Skin epidermis (tissue), 12 donors: ENCODE data around the gene S100PBP.
"Not testable (repeated sequence)": the region's sequence is repeated elsewhere in the genome, so short reads cannot be mapped to it uniquely, and the experiment has no call there.

Experiments
- H3K27ac ChIP-seq, 21 experiments: fragments of 200-600 bp; sonication (generic) in 11 of 21; one replicate each; pipeline ENCODE4 v1.5.0; 2020; ENCODE audit warnings: mild to moderate bottlenecking in 3 of 21, inconsistent platforms in 2 of 21, moderate library complexity in 2 of 21
- H3K4me3 ChIP-seq, 7 experiments: fragments of 200-600 bp; sonication (generic) in 2 of 7; one replicate each; pipeline ENCODE4 v1.5.0; 2020; ENCODE audit warnings: inconsistent platforms in 2 of 7, mild to moderate bottlenecking in 2 of 7, moderate library complexity in 1 of 7

The S100PBP gene

DNA sequence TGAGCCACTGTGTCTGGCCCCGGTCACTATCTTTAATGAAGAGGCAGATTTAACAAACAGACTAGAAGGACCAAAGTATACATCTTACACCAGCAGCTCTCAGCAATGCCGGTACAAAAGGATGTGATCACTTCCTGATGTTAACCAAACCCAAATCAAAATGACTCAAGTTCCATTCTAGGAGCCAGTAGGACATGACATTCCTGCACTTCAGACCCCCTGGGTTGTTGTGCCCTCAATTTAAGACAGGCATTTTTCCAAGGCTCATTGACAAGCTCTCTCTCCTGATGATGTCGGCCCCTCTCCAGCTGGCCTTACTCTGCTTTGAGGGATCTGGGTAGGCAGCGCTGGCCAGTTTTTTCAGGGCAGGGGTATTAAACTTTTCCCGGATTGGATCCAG, 35.4 kb upstream of the S100PBP start:
- H3K27ac ChIP-seq: no peak overlapping the region

DNA sequence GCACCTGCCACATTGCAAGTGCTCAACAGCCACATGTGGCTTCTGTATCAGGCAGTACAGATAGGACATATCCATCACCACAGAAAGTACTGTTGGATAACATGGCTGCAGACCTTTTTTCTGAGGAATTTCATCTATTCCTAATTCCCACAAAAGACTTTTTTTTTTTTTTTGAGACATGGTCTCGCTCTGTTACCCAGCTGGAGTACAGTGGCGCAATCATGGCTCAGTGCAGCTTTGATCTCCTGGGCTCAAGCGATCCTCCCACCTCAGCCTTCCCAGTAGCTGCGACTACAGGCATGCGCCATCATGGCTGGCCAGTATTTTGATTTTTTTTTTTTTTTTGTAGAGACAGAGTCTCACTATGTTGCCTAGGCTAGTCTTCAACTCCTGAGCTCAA, 33.6 kb upstream of the S100PBP start:
- H3K4me3 ChIP-seq: no peak overlapping the region
- no peak overlapping the region for H3K27ac ChIP-seq

More for the DNA sequence above, 35.4 kb upstream of the S100PBP start:
- H3K4me3 ChIP-seq: no peak overlapping the region

DNA sequence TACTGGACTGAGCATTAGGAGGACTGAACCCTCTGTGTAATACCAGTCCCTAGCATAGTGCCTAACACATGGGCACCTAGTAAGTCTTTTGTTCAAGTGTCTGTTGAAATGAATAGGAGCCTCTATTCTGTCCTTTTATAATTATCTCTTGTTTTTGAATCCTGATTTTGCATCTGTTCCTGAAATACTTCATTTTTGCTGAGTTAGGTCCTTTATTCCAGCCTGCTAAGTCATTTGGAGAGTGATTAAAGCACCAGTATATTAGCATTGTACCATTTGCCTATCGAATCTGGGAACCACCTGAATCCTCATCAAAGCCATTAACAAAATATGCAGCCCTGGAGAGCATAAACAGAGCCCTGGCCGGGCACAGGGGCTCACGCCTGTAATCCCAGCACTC, 32.6 kb upstream of the S100PBP start:
- Histone ChIP-seq H3K27ac (no peak overlapping the region), H3K4me3 (no peak overlapping the region)

DNA sequence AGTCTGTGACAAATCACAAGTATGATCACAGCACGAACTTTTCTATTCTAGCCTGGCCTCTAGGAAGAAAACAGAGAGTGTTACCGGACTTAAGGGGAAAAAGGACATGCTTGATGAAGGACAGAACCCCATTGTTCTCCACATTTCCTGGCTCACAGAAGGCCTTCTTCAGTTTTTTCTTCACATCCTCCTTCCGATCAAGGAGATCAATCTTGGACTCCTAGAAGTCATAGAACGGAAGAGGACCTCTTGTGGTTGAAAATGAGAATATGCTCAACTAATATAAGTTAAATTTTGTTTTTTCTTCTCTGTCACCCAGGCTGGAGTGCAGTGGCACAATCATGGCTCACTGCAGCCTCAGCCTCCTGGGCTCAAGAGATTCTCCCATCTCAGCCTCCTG, 30.6 kb upstream of the S100PBP start:
- peak overlapping the region in 1 of 21 experiments; percentile 8 for H3K27ac ChIP-seq
- H3K4me3 ChIP-seq: no peak overlapping the region

DNA sequence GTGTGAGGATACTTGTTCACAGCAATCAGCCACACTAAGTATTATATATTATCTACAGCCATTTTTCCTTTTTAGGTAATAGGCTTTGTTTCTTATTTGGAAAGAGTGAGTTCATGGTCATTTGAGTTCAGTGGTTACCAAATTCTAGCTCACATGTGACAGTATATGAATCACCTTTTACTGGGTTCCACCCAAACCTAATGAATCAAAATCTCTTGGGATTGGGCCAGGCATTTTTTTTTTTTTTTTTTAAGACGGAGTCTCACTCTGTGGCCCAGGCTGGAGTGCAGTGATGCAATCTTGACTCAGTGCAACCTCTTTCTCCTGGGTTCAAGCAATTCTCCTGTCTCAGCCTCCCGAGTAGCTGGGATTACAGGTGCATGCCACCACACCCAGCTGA, 28.1 kb upstream of the S100PBP start:
- not testable (repeated sequence) for H3K4me3 ChIP-seq
- peak overlapping the region in 5 of 21 experiments; percentile 7 to 28 (median 26) for H3K27ac ChIP-seq

DNA sequence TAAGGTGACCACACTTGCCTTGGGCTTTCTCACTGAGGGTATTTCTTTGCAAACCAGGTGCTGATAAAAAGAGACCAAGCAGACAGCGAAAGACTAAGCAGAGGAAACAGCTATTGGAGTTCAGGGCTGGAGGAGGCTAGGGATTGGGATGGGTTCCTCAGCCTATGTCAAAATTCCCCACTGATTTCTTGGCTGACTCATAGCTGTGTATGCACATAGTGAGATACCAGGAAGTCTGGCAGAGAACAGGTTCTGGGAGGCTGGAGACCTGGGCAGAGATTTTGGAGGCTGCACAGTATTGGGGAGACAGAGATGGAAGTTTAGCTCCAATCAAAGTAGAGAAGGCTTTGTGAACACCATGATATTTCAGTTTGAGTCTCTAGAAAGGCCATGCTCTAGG, 25.6 kb upstream of the S100PBP start:
- Histone ChIP-seq H3K4me3 (no peak overlapping the region), H3K27ac (peak overlapping the region in 1 of 21 experiments; percentile 36)

DNA sequence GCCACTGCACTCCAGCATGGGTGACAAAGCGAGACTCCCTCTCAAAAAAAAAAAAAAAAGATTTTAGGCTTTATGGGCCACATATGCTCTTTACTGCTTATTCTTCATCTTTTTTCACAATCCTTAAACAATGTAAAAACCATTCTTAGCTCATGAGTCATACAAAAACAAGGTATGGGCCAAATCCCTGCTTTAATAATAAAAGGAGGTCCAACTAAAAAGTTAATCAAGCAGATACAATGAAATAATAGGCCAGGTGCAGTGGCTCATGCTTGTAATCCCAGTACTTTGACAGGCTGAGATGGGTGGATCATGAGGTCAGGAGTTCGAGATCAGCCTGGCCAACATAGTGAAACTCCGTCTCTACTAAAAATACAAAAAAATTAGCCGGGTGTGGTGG, 21.7 kb upstream of the S100PBP start:
- not testable (repeated sequence) for H3K4me3 ChIP-seq, H3K27ac ChIP-seq

DNA sequence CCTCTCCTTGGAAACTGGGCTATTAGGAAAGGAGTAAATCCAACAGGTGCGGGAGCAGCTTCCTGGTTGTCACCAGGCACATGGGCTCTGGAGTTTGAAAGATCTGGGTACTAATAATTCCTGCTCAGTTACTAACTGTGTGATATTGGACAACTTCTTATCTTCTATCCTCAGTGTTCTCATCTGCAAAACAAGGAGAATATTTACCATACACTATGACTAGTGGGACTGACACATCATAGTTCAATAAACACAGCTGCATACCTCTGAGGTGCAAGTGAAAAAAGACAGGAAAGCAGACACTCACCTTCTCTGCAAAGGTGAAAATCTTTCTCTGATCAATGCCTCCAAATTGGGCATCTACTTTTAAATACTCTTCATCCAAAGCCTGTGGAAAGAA, 20.0 kb upstream of the S100PBP start:
- Histone ChIP-seq H3K4me3 (no peak overlapping the region), H3K27ac (peak overlapping the region in 6 of 21 experiments; percentile 4 to 70 (median 38))

DNA sequence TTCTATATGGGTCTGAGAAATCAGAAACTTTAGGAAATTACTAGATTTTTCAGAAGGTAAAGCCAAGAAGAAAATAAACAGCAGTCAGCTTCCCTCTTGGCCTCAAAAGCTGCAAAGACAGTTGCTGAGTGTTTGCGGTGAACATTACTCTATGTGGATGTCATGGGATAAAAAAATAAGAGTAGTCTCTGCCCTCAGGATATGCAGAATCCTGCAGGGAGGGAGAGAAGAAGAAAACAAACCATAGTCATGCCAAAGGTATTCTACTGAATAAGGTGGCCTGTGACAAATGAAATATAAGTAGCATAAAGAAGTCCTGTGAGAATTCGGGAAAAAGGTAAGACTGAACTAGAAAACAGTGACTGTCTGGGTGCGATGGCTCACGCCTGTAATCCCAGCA, 19.3 kb upstream of the S100PBP start:
- Histone ChIP-seq H3K4me3 (no peak overlapping the region), H3K27ac (peak overlapping the region in 8 of 21 experiments; percentile 4 to 70 (median 26))

DNA sequence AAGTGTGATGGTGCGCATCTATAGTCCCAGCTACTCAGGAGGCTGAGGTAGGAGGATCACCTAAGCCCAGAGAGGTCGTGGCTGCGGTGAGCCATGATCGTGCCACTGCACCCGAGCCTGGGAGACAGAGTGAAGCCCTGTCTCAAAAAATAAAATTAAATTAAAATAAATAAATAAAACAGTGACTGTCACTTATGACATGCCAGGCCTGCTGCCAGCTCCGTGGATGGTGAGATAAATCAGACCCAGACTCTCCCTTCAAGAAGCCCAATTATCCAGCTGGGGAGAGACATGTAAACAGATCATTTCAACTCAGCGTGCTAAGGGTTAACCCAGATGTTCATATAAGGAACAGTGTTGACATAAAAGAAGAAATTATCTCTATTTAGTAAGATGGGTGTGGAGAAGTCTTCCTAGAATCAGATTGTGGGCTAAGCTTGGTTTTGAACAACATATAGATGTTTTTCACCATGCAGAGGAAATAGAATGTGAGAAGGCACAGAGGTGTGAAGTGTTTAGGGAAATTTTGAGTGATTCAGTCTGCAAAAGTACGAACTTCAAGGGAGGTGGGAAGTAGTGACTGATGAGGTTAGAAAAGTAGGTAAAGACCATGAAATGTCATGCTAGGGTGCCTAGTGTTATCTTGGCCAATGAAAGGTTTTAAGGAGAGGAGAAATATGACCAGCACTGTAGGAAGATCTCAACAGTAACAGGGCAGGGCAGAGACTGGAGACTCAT, 18.6 kb upstream of the S100PBP start:
- Histone ChIP-seq H3K27ac (peak overlapping the region in 8 of 21 experiments; percentile 12 to 70 (median 39)), H3K4me3 (no peak overlapping the region)

DNA sequence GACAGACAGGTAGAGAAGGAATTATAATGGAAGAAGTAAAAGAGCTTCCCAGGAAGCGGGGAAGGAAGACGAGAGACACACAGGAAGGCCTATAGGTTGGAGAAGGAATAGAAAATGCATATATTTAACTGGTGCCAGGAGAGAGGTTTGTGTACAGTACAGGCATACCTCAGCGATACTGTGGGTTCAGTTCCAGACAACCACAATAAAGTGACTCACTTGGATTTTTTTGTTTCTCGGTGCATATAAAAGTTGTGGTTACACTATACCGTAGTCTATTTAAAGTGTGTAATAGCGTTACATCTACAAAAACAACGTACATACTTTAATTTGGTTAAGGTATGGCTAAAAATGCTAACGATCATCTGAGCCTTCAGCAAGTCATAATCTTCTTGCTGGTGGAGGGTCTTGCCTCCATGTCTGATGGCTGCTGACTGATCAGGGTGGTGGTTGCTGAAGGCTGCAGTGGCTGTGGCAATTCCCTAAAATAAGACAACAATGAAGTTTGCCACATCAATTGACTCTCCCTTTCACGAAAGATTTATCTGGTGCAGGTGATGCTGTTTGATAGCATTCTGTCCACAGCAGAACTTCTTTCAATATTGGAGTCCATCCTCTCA, 16.2 kb upstream of the S100PBP start:
- H3K27ac ChIP-seq: peak overlapping the region in 4 of 21 experiments; percentile 11 to 70 (median 53)
- H3K4me3 ChIP-seq: no peak overlapping the region

DNA sequence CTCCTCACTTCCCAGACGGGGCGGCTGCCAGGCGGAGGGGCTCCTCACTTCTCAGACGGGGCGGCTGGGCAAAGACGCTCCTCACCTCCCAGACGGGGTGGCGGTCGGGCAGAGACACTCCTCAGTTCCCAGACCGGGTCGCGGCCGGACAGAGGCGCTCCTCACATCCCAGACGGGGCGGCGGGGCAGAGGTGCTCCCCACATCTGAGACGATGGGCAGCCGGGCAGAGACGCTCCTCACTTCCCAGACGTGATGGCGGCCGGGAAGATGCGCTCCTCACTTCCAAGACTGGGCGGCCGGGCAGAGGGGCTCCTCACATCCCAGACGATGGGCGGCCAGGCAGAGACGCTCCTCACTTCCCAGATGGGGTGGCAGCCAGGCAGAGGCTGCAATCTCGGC, 13.0 kb upstream of the S100PBP start:
- H3K27ac ChIP-seq, H3K4me3 ChIP-seq: not testable (repeated sequence)

DNA sequence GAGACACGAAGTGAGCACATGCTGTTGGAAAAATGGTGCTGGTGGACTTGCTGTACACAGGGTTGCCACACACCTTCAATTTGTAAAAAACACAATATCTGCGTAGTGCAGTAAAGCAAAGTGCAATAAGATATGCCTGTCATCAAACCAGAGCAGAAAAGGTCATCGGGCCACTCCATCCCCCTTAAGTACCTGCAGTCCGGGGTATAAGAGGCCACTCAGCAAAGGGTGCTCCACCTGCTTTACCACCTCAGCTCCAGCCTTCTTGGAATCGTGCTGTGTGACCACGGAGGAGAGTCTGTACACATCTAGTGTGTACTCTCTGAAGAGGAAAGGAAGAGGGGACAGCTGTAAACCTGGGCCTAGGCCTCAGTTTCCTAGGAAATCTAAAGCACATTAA, 11.2 kb upstream of the S100PBP start:
- Histone ChIP-seq H3K27ac (no peak overlapping the region), H3K4me3 (no peak overlapping the region)

DNA sequence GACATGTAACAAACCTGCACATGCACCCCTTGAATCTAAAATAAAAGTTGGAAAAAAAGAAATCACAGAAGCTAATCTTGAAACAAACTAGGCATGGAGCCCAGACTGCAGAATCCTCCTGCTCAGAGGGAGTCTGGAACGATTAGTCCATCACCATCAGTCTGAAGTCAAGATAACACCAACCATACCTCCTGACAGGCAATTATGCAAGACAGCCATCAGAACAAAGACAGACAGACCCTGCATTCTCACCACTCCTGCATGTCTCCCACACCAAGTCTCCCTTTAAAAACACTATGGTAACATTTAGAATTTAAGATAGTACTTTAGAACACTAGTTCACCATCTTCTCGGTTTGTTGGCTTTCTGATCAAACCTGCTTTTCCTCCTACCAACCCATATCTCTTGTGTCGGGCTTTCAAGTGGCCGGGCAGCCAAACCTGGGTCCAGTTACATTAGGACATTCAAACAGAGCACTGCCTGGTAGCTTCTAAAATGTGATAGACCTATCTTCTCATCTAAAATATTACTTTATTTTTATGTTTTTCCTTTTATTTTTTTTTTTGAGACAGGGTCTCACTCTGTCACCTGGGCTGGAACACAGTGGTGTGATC, 10.4 kb upstream of the S100PBP start:
- Histone ChIP-seq H3K27ac (no peak overlapping the region), H3K4me3 (no peak overlapping the region)

DNA sequence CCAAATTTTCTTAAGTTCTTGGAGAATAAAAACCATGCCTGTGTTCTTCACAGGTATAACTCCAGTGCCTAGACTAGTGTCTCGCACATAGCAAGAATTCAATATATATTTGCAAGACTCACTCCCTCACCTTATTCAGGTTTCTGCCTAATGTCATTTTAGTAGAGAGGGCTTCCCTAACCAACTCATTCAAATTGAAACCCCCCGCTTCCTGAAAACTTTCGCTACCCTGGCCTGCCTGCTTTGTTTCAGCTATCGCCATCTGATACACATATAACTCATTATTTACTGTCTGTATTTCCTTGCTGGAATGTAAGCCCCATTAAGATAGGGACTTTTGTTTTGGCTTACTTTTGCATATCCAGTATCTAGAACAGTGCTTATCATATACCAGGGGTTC, 8.9 kb upstream of the S100PBP start:
- no peak overlapping the region for H3K4me3 ChIP-seq
- H3K27ac ChIP-seq: no peak overlapping the region

DNA sequence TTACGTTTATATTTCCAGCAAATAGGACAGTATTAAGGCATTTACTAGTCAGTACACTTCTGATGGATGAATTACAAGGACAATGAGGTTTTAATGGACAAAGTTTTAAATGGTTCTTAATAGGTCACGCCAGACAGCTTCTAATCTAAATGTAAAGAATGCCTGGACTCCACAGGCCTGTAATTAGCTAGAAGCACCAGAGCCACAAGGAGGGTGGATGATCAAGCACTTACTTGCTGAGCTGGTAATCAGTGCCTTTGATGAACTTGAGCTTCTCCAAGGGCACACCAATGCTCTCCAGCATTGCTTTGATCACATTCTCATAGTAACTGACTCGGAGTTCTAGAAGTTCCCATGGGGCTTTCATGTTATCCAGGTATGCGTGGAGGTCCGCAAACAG, 7.1 kb upstream of the S100PBP start:
- H3K27ac ChIP-seq: no peak overlapping the region
- no peak overlapping the region for H3K4me3 ChIP-seq

DNA sequence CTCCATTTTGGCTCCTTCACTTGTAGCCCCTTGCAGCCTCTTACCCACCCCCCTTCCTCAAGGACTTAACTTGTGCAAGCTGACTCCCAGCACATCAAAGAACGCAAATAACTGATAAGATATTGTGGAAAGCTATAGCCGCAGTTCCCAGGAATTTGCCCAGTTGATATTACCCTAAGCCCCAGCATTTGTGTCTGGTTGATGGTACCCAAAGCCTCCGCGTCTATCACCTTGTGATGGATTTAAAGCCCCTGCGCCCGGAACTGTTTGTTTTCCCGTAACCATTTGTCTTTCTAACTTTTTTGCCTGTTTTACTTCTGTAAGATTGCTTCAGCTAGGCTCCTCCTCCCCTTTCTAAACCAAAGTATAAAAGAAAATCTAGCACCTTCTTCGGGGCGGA, 6.2 kb upstream of the S100PBP start:
- Histone ChIP-seq H3K27ac (no peak overlapping the region), H3K4me3 (no peak overlapping the region)

DNA sequence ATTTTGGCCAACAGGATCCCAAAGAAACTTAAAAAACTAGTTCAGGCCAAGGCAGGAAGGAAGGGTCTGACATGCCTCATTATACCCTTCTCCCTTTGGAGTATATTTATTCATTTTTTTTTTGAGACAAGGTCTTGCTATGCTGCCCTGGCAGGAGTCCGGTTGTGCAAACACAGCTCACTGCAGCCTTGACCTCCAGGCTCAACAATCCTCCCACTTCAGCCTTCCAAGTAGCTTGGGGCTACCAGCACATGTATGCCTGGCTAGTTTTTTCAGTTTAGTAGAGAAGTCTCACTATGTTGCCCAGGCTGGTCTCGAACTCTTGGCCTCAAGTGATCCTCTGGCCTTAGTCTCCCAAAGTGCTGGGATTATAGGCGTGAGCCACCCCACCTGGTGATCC, 5.5 kb upstream of the S100PBP start:
- no peak overlapping the region for H3K27ac ChIP-seq
- H3K4me3 ChIP-seq: no peak overlapping the region

DNA sequence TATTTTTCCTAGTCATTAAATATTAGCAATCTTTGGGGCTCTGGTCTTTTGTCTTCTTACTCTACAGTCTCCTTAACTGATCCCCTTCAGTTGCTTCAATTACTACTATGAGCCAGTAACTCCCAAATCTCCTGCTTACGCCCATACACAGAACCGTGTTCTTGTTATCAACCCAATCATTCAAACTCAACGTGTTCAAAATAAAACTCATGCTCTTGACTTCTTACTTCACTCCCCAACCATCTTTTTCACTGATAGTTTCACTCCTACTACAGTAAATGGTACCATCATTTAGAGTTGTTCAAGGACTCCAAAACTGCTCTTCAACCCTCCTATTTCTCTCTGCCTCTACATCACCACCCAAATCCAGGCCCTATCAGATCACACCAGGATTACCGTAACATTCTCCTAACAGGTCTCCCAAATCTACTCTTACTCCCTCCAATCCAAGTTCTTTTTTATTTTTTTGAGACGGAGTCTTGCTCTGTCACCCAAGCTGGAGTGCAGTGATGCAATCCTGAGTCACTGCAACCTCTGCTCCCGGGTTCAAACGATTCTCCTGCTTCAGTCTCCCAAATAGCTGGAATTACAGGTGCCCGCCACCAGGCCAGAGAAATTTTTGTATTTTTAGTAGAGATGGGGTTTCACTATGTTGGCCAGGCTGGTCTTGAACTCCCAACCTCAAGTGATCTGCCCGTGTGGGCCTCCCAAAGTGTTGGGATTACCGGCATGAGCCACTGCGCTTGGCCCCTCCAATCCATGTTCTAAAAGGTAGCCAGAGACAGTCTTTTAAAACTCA, 3.3 kb upstream of the S100PBP start:
- no peak overlapping the region for H3K4me3 ChIP-seq
- no peak overlapping the region for H3K27ac ChIP-seq

DNA sequence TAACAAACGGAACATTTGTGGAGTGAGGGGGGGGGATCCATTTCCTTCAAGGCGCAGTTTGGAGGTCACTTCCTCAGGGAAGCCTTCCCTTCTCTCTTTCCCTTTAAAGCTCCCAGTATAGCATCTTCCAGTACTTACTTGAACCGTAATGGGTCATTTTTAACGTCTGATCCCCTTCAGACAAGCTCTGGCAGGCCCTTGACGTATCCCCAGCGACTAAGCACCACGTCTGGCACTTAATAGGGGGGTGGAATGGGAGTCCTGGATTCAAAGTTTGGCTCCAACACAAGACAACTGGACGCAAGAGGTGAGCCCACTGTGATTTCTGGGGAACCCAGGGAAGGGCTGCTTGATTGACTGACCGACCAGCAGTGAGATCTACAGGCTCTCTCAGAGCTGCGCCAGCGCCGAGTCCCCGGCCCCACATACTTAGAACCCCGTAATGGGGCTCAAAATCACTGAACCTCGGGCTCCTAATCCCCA, 736 bp upstream of the S100PBP start:
- Histone ChIP-seq H3K27ac (peak overlapping the region; percentile 85 to 99 (median 95)), H3K4me3 (peak overlapping the region; percentile 83 to 99 (median 88))
